GM20000 (cell line): ENCODE measurements around the gene FNTB.
A peak's percentile ranks its signal among the peaks of the same experiment; 100 is the strongest.

ENCODE experiments used
- DNase-seq: peaks from one replicate; pipeline ENCODE4 v3.0.0; 2012; ENCODE audit warnings: low spot score
- CTCF ChIP-seq: IDR thresholded peaks from 2 replicates; pipeline ENCODE4 v1.5.1; 2012; ENCODE audit warnings: mild to moderate bottlenecking, control low read depth; ENCODE audit errors: extremely low read depth, missing control alignments

Gene FNTB

GRCh38 chr14:65095633-65096205, 109.0 kb downstream of the FNTB start:
- no peak for TF ChIP-seq CTCF
- DNase-seq: no peak

GRCh38 chr14:65096323-65097089, 109.8 kb downstream of the FNTB start:
- no peak for DNase-seq
- no peak for TF ChIP-seq CTCF

GRCh38 chr14:65098586-65098985, 111.9 kb downstream of the FNTB start:
- TF ChIP-seq CTCF: no peak

GRCh38 chr14:65100922-65101541, 114.3 kb downstream of the FNTB start:
- TF ChIP-seq CTCF: no peak
- no peak for DNase-seq

More at GRCh38 chr14:65098586-65098985, 111.9 kb downstream of the FNTB start:
- DNase-seq: peak; percentile 53

- no peak for DNase-seq
Observed at GRCh38 chr14:65101631-65102440, 115.1 kb downstream of the FNTB start.

GRCh38 chr14:65102441-65103149, 115.9 kb downstream of the FNTB start, which contains the start of gene MAX:
Gene MAX (minus strand): TSS chr14:65102517. CDS start chr14:65102339, 178 bp downstream.
- DNase-seq: peak; percentile 98
- TF ChIP-seq CTCF: no peak

More at GRCh38 chr14:65101631-65102440, 115.1 kb downstream of the FNTB start:
- no peak for TF ChIP-seq CTCF
